ENCODE measurements around the gene MTM1.

The MTM1 gene

GRCh38 chrX:150566734-150567182 is 1.7 kb upstream of the MTM1 start (continued):
- TF ChIP-seq ZBTB8A (tag by site-specific recombination; IDR thresholded peaks at IDR 0.05) (peak; percentile 20; the same call in 1 of the 2 replicates), ZNF48 (tag by site-specific recombination; IDR thresholded peaks at IDR 0.05) (no peak), ZBTB6 (tag by site-specific recombination; IDR thresholded peaks at IDR 0.05) (no peak), ZNF704 (tag by site-specific recombination; IDR thresholded peaks at IDR 0.05) (no peak), GLI2 (tag by site-specific recombination; IDR thresholded peaks at IDR 0.05; ENCODE audit: borderline replicate concordance, low read depth) (no peak), ZBTB21 (tag by site-specific recombination; IDR thresholded peaks at IDR 0.05) (0 out of 2 replicates have a peak, but pooled peaks have one; percentile 23), EGR2 (tag by site-specific recombination; IDR thresholded peaks at IDR 0.05; ENCODE audit: low read depth) (no peak), ZBTB1 (tag by site-specific recombination; IDR thresholded peaks at IDR 0.05) (no peak), ZNF341 (tag by site-specific recombination; IDR thresholded peaks at IDR 0.05; ENCODE audit: low read depth) (peak; percentile 89), ZNF175 (tag by site-specific recombination; IDR thresholded peaks at IDR 0.05) (no peak), ZNF623 (tag by site-specific recombination; IDR thresholded peaks at IDR 0.05) (no peak), ZNF518A (tag by site-specific recombination; conservative IDR thresholded peaks at IDR 0.05; ENCODE audit: low read depth) (no peak), CTCF (tag by site-specific recombination; IDR thresholded peaks at IDR 0.05) (no peak), ZIC2 (tag by site-specific recombination; IDR thresholded peaks at IDR 0.05) (no peak), ZSCAN16 (tag by site-specific recombination; IDR thresholded peaks at IDR 0.05) (no peak), OVOL3 (tag by site-specific recombination; IDR thresholded peaks at IDR 0.05) (no peak), ZNF530 (tag by site-specific recombination; IDR thresholded peaks at IDR 0.05; ENCODE audit: low read depth) (no peak), ZSCAN18 (tag by site-specific recombination; IDR thresholded peaks at IDR 0.05) (no peak), ZNF112 (tag by site-specific recombination; IDR thresholded peaks at IDR 0.05) (no peak), ZBTB44 (tag by site-specific recombination; IDR thresholded peaks at IDR 0.05) (no peak), ZNF529 (tag by site-specific recombination; IDR thresholded peaks at IDR 0.05; ENCODE audit: insufficient replicate concordance) (no peak), ZNF548 (tag by site-specific recombination; IDR thresholded peaks at IDR 0.05) (no peak), ZNF416 (tag by site-specific recombination; IDR thresholded peaks at IDR 0.05) (no peak), REST (tag by site-specific recombination; IDR thresholded peaks at IDR 0.05) (no peak)
